Measurements from ENCODE around the gene ZNF75A. TPM values are rescaled to one million over a fixed set of nuclear protein-coding genes. Genes with fewer than 3 reads are reported as not detected.

The ZNF75A gene
- polyA plus RNA-seq, 3 donors: 2.3 to 10.2 (median 2.8) TPM

DNA sequence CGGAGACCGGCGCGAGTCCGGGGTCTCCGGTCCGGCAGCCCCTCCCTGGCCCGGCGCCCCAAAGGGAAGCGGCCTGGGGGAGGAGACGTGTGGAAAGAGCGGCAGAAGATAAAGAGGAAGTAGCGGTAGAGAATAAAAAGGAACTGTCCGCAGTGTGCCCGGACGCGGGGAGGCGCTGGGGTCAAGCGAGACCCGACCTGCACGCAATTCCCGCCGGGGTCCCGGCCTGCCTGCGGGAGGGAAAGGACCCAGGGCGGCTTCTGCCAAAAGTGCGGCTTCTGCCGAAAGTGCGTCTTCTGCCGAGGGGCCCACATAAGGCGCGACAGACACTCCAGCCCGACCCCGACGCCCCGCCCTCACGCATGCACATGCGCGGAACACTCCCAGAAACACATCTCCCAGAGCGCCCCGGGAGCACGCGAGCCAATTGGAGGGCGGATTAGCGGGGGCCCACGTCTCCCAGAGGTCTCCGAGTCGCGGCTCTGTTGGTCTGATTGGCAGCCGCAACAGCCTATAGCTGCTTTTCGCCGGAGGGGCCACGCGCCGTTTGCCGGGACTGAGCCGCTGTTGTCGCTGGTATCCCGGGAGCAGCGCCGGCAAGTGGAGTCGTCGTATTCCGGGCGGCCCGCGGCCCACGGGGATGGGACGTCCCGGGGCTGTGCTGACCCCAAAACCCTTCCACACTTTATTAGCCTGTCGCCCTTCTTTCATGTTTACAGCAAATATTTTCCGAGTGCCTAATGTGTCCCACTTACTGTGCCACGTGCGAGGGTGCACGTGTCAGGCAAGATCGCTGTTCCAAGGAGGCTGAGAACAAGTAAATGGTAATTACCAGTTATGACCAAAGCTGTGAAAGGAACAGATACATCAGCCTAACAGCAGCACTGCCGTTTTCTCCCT is 40.9 kb upstream of the ZNF75A start:
- H3K4me3 ChIP-seq (replicated peaks in 1 of 3; ENCODE audit: low read depth in 2 of 3, low read length in 3 of 3): peak overlapping the region; percentile 81 to 89 (median 81)
- Mint-ChIP-seq H3K4me1 (peaks cover 68% of the 10 kb centered on the region), H3K27me3 (ENCODE audit: low read depth in 3 of 3) (peaks cover 0 to 6% (median 0%) of the 10 kb centered on the region in 3 donors), H3K9me3 (peaks cover 6 to 52% (median 20%) of the 10 kb centered on the region in 7 donors), H3K27ac (peak overlapping the region; percentile 96 to 100 (median 98)), H3K4me3 (peak overlapping the region; percentile 86 to 91), H3K36me3 (peaks cover 26 to 41% of the 10 kb centered on the region in 2 donors)
- H3K9ac ChIP-seq (ENCODE audit: insufficient read depth, low read length, poor library complexity, severe bottlenecking): peak overlapping the region; percentile 99
- H3K4me2 ChIP-seq (replicated peaks; ENCODE audit: extremely low read depth, low read length, poor library complexity, severe bottlenecking): peak overlapping the region; percentile 85
- peak; percentile 90 to 94 (median 92) for DNase-seq
- peaks cover 48% of the 10 kb centered on the region for H3K79me2 ChIP-seq (ENCODE audit: insufficient read depth, low read length)
- peaks cover 10 to 14% of the 10 kb centered on the region in 2 donors for H3K36me3 ChIP-seq (replicated peaks in 1 of 2; ENCODE audit: control insufficient read depth in 1 of 2, insufficient read depth in 2 of 2, low read length in 2 of 2)
- WGBS (ENCODE audit: insufficient coverage): under 1% methylated on average over 61 of the region's 77 CpGs
- TF ChIP-seq, protein P1, sequence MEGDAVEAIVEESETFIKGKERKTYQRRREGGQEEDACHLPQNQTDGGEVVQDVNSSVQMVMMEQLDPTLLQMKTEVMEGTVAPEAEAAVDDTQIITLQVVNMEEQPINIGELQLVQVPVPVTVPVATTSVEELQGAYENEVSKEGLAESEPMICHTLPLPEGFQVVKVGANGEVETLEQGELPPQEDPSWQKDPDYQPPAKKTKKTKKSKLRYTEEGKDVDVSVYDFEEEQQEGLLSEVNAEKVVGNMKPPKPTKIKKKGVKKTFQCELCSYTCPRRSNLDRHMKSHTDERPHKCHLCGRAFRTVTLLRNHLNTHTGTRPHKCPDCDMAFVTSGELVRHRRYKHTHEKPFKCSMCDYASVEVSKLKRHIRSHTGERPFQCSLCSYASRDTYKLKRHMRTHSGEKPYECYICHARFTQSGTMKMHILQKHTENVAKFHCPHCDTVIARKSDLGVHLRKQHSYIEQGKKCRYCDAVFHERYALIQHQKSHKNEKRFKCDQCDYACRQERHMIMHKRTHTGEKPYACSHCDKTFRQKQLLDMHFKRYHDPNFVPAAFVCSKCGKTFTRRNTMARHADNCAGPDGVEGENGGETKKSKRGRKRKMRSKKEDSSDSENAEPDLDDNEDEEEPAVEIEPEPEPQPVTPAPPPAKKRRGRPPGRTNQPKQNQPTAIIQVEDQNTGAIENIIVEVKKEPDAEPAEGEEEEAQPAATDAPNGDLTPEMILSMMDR (IDR thresholded peaks at IDR 0.05): peak; percentile 58
- H4K20me1 ChIP-seq (ENCODE audit: insufficient read depth, low read length): peaks cover 32% of the 10 kb centered on the region
- intact Hi-C loops (cut with micrococcal nuclease): loop anchor here (2.0 to 5.0 kb wide), 3 partner anchors 18 to 193 kb away; partner anchors contain the start of gene ZNF263 (in 1 of the 2)
- no peaks in the 10 kb centered on the region for H3K27me3 ChIP-seq (ENCODE audit: control insufficient read depth in 2 of 2, insufficient read depth in 2 of 2, low read length in 2 of 2)
- H2AFZ ChIP-seq (ENCODE audit: insufficient read depth, low read depth, low read length, poor library complexity, severe bottlenecking): peak overlapping the region; percentile 75
- peak overlapping the region; percentile 99 to 100 for H3K27ac ChIP-seq (ENCODE audit: low read depth in 1 of 2, low read length in 2 of 2)
- H3K9me3 ChIP-seq (replicated peaks in 1 of 2; ENCODE audit: control insufficient read depth in 1 of 2, insufficient read depth in 1 of 2, low read length in 2 of 2): peaks cover 12 to 30% of the 10 kb centered on the region in 2 donors
- H3K4me1 ChIP-seq (ENCODE audit: control insufficient read depth in 1 of 2, insufficient read depth in 2 of 2, low read length in 2 of 2): peaks cover 54 to 63% of the 10 kb centered on the region in 2 donors

DNA sequence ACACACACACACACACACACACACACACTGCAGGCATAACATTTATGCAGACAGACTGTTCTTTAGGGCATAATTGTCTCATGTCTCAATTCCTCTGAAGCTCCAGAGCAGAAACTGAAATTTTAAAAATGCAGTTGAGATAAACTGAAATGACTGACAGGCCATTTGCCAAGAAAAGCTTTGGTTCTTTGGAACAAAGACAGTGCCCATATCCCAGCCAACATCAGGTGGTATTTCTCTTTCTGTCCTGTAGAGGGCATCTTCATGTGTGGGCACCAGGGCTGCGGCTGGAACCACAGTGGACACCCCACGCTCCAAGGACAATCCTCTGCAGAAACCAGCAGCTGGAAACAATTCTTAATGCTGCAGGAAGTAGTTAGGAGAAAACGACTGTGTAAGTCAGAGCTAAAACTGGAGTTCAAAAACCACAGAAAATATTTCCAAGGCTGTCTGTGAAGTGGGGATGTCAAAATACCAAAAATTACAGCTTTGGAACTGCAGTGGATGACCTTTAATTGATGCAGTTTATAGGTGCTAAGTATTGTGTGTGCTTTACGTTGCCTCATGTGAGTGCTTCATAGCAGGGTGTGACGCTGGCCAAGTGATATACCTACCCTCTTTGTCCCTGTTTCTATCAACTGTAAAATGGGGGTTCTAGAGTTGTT is 38.3 kb upstream of the ZNF75A start:
- intact Hi-C loops (cut with micrococcal nuclease): loop anchor here in 1 of 2 donors (5.0 kb wide), 1 partner anchor 190 kb away; no protein-coding TSS in a partner anchor
- H2AFZ ChIP-seq (ENCODE audit: insufficient read depth, low read depth, low read length, poor library complexity, severe bottlenecking): no peak overlapping the region
- peaks cover 33 to 37% of the 10 kb centered on the region in 2 donors for H3K4me1 ChIP-seq (ENCODE audit: control insufficient read depth in 1 of 2, insufficient read depth in 2 of 2, low read length in 2 of 2)

More for the DNA sequence above, 38.3 kb upstream of the ZNF75A start:
- WGBS (ENCODE audit: insufficient coverage): 40% methylated on average over 1 of the region's 5 CpGs
- DNase-seq: peak in 2 of 3 donors; percentile 18 to 20
- H3K4me3 Mint-ChIP-seq: peak overlapping the region in 1 of 2 donors; percentile 24
- Histone ChIP-seq H3K4me2 (replicated peaks; ENCODE audit: extremely low read depth, low read length, poor library complexity, severe bottlenecking) (no peak overlapping the region), H3K27ac (ENCODE audit: low read depth in 1 of 2, low read length in 2 of 2) (no peak overlapping the region), H3K27me3 (ENCODE audit: control insufficient read depth in 2 of 2, insufficient read depth in 2 of 2, low read length in 2 of 2) (no peaks in the 10 kb centered on the region), H3K79me2 (ENCODE audit: insufficient read depth, low read length) (peaks cover 51% of the 10 kb centered on the region), H3K9ac (ENCODE audit: insufficient read depth, low read length, poor library complexity, severe bottlenecking) (no peak overlapping the region), H3K4me3 (replicated peaks in 1 of 3; ENCODE audit: low read depth in 2 of 3, low read length in 3 of 3) (no peak overlapping the region), H4K20me1 (ENCODE audit: insufficient read depth, low read length) (peaks cover 39% of the 10 kb centered on the region), H3K36me3 (replicated peaks in 1 of 2; ENCODE audit: control insufficient read depth in 1 of 2, insufficient read depth in 2 of 2, low read length in 2 of 2) (peaks cover 10 to 14% of the 10 kb centered on the region in 2 donors), H3K9me3 (replicated peaks in 1 of 2; ENCODE audit: control insufficient read depth in 1 of 2, insufficient read depth in 1 of 2, low read length in 2 of 2) (peaks cover 12 to 36% of the 10 kb centered on the region in 2 donors)
- TF ChIP-seq, protein P1 (IDR thresholded peaks at IDR 0.05): peak; percentile 60
- no peak overlapping the region for H3K27ac Mint-ChIP-seq
- H3K4me1 Mint-ChIP-seq: peaks cover 44% of the 10 kb centered on the region
- H3K9me3 Mint-ChIP-seq: peaks cover 6 to 63% (median 28%) of the 10 kb centered on the region in 7 donors
- peaks cover 26 to 51% of the 10 kb centered on the region in 2 donors for H3K36me3 Mint-ChIP-seq
- peaks cover 0 to 8% (median 0%) of the 10 kb centered on the region in 3 donors for H3K27me3 Mint-ChIP-seq (ENCODE audit: low read depth in 3 of 3)

Measured in CD14-positive monocyte (primary cell).